Activated T-helper 1 cell treated with Interleukin-2 at 50 U/mL for 16 hours (primary cell): ENCODE results near the gene SEMA3C.

Experiments
- DNase-seq: peaks from one replicate; pipeline ENCODE4 v3.0.0-alpha.2; 2020; ENCODE audit warnings: low read depth

The SEMA3C gene

DNA sequence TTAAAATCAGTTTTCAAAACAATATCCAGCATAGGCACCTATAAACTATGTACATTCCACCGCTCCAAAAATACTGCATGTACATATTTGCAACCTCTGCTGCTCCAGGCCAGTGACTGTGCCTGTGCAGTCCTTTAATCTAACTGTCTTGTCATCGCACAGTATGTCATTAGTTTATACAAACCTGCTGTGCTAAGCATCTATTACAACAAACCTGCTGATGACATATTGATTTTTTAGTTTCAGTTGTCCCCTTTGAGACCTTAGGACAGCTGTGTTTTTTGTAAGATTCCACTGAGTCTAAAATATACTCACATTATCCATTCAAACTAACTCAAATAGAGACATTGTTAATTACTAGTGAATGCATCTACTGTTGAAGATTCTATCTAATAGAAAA, 33.1 kb downstream of the SEMA3C start:
- no peak for DNase-seq

- no peak for DNase-seq
Measured at GRCh38 chr7:80884511-80885195, 34.2 kb downstream of the SEMA3C start.

GRCh38 chr7:80883154-80884025, 35.5 kb downstream of the SEMA3C start:
- no peak for DNase-seq

- no peak for DNase-seq
Measured at GRCh38 chr7:80882213-80882801, 36.5 kb downstream of the SEMA3C start.

GRCh38 chr7:80881351-80881900, 37.4 kb downstream of the SEMA3C start:
- no peak for DNase-seq

- no peak for DNase-seq
Measured at GRCh38 chr7:80879849-80880248, 39.0 kb downstream of the SEMA3C start.

- DNase-seq, result no peak
Measured at GRCh38 chr7:80876894-80877414, 41.9 kb downstream of the SEMA3C start.

DNA sequence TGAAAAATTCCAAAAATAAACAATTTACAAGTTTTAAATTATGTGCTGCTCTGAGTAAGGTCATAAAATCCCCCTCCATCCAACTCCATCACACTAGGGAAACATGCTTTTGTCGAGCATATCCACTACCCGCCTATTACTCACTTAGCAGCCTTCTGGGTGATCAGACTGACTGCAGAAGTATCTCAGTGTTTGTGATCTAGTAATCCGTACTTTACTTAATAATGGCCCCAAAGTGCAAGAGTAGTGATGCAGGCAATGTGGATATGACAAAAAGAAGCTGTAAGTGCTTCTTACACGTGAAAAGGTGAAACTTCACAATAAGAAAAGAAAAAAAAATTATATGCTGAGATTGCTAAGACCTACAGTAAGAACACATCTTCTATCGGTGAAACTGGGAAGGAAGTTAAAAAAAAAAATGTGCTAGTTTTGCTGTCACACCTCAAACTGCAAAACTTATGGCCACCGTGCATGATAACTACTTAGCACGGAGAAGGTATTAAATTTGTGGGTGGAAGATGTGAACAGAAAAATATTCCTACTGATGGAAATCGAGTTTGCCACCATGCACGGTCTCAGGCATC, 43.2 kb downstream of the SEMA3C start:
- no peak for DNase-seq

DNA sequence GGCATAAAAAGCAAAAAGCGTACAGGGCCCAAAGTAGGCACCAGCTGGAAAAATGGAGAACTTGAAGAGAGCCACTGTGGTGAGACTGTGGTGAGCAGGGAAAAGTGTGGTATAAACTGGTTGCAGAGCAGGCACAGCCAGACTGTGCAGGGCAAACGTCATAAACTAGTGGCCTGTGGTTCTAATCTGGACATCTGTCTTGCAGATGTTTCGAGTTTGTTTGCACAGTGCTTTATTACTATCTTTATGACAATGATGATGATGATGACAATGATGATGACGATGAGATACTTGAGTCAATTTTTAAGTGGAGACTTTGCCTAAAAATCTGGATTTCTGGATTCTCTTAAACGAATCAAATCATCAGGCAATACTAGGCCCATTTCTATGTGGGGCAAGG, 45.7 kb downstream of the SEMA3C start:
- no peak for DNase-seq

- no peak for DNase-seq
Measured at GRCh38 chr7:80871228-80871627, 47.6 kb downstream of the SEMA3C start.

DNA sequence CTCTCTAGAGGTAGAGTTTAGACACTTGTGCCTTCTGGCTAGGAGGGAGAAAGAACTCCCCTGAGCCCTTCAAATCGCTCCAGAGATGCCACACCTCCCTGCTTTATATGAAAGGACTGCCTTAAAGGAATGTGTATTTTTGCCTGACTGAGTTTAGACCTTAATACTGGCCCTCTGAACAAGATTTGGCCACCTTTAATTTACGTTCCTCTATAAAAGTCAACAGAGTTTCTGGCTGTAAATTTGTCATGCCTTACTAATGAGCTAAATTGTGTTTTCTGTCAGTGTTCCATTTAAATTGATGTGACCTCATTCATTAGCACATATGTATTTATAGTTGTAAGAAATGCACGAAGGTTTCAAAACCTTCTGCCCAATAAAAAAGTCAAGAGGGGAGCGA, 48.0 kb downstream of the SEMA3C start:
- no peak for DNase-seq

DNA sequence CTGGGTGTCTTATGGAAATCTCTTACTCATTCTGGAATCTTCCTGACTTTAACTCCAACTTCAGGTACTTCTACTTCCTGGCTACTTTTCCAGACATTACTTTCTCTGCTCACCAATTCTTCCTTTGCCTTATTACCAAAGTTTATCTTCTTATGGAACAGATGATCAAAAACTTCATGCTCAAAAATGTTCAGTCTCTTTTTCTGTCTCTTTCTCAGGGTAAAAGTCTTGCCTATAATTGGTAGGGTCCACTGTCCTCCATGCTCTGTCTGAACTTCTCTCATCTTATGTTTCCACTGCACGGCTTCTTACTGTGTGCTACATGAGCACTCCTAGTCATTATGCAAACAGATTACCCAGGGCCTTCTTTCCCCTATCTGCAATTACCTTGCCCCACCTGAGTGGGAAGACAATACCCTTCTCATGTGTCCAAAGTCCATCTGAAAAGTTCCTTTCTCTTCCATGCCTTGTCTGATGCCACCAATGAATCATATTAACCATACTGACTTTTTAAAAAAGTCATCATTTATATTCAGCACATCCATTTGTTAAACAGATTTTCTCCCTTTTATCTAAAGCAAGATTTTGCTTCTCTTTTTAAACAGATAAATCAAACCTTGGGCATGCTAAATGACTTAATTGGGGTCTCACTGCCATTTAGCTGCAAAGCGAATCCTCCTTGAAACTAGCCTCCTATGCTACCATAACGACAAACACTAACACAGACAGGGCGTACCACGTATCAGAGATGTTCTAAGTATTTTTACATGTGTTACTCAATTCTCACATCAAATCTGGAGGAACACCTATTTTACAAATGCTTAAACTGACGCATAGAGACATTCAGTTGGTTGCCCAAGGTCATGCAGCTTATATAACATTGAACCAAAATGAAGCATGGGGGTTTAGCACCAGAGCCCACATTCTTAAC, 48.8 kb downstream of the SEMA3C start:
- DNase-seq, result no peak

DNA sequence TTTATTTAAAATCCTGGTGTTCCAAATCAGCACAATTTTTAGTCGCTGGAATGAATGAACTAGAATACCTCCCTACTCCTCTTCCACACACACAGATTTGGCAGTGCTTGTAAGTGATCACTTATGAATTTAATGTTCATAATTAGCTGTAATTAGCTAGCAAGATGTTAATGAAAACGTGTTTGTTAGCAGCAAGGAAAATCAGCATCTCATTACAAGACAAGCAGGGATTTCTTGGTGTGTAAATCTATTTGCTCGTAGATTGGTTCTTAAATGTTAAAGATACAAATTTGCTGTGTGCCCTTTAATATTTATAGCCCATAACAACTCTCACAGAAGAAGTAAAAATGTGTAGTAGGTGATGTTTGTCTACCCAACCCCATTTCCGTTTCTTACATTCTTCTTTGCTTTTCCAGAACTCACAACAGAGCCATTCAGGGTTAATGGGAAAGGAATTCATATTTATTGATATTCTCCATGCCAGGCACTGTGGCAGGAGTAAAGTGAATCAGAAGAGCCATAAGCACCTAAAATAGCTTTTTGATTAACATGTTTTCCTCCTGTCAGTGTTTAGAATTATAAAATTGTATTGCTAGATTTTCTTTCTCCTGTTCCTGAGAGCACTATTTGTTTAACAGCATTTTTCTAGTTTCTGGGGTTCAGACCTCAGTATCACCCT, 49.6 kb downstream of the SEMA3C start:
- DNase-seq, result no peak

DNA sequence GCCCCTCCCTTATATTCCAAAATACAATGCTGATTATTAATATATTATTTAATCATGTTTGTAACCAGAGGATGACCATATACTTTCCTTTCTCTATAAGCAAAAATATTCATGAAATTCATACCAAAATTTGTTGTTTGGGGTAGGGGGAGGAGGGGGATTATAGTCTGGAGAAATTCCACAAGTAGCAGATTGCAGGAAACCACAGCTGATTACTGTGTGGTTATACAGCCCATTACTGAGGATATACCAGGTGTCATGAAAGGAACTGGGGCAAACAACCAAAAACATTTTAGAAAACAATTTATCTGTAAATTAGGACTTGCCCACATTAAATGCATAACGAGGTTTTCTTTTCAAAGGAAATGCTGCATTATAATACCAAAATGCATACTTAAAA, 50.3 kb downstream of the SEMA3C start:
- DNase-seq, result no peak

DNA sequence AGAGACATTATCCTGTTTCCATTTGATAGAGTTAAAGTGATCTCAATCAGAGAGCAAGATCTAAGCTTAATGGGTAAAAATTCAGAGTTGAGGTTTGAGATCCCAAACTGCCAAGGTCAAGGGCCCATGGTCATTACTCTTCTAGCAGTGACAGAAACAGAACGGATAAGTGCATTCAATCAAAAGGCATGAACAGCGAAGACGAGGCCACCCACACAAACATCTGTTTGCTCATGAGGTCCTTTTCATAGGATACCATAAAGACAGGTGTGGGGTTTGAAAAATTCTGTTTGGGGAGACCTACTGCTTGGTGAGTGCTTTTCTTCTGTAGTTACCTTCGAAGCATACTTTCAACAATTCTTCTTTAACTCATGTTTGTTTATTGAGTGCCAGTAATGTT, 58.3 kb downstream of the SEMA3C start:
- DNase-seq, result no peak

- no peak for DNase-seq
Measured at GRCh38 chr7:80859272-80859970, 59.4 kb downstream of the SEMA3C start.

GRCh38 chr7:80858141-80858903, 60.5 kb downstream of the SEMA3C start:
- no peak for DNase-seq

GRCh38 chr7:80856769-80857168, 62.1 kb downstream of the SEMA3C start:
- DNase-seq, result no peak

GRCh38 chr7:80851896-80852476, 66.9 kb downstream of the SEMA3C start:
- DNase-seq, result no peak
